ENCODE results near the gene LRP1-AS.

The LRP1-AS gene

DNA sequence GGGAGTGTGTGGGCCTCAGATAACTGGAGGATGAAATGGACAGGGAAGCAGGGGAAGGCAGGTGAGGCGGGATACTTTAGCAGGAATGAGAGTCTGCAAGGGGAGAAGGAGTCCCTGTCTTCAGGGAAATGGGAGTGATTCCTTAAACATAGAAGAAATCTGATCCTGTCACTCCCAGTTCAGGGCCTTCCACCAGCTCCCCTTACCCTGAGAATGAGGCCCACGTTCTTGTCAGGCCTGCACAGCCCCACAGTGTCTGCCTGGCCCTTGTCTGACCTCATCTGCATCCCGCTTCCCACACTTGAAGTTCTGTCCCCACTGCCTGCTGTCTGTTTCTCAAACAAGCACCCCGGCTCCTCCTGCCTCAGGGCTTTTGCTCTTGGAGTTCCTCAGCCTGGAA is 12.6 kb upstream of the LRP1-AS start:
- no peak for DNase-seq (ENCODE audit: low spot score)

DNA sequence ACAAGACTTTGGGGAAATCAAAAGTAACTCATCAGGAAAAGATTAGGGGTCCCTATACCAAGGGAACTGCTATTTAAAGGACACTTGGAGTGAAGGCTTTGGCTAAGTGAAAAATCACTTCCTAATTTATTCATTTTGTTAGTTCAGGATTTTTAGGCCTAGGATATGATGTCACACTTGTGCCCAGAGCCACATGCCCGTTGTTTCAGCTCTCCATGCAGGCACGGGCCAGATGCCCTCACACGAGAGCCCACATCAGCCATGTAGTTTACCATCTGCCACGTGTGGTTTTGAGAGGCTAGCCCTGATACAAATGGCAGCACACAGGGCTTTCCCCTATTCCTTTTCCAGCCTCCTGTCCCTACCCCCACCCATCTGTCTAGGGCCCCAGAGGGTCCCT is 11.9 kb upstream of the LRP1-AS start:
- DNase-seq (ENCODE audit: low spot score) = no peak

DNA sequence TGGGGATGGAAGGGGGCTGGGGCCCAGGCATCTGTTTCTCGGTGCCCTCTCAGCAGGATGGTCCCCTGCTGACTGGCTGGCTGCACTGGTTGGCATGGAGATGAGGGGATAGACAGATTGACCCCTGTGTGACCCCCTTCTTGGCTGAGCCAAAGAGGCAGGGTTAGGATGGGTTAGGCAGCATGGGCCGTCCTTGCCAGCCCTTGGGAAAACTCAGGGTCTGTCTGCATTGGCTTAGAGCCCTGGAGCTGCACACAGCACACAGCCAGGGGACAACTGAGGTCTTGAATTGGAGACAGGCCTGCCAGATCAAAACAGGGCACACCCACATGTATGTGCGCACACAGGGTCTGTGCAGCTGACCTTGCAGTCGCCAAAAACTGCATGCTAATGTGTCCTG is 11.2 kb upstream of the LRP1-AS start:
- no peak for DNase-seq (ENCODE audit: low spot score)

DNA sequence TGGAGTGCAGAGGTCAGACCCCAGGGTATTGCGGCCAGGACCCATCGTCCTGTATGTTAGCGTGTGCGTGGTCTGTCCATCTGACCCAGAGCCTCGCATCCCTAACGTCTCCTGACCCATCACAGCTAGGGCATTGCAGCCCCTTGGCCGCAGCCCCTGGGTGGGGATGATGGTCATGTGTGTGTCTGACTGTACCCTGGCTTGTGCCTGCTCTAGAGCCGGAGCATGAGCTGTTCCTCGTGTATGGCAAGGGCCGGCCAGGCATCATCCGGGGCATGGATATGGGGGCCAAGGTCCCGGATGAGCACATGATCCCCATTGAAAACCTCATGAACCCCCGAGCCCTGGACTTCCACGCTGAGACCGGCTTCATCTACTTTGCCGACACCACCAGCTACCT is 10.8 kb upstream of the LRP1-AS start:
- no peak for DNase-seq (ENCODE audit: low spot score)

DNA sequence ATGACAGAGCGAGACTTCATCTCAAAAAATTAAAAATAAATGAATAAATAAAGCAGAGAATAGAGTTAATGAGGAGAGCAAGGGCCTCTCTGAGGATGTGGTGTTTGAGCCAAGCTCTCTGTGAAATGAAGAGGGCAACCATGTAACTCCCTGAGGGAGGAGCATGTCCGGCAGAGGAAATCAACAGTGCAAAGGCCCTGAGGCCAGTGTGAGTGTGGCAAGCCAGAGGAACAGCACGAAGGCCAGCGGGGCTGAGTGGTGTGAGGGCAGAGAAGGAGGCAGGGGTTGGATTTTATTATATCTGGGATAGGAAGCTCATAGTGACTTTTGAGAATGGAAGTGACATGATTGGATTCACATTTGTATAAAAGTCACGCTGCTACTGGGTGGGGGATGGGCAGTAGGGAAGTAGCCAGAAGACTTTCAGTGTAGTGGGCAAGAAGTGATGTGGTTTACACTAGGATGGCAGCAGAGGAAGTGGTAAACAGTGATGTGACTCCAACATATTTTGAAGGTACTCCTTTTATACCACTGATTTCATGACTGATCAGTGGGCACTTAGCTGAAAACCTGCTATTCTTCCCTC is 10.3 kb upstream of the LRP1-AS start:
- no peak for DNase-seq (ENCODE audit: low spot score)

DNA sequence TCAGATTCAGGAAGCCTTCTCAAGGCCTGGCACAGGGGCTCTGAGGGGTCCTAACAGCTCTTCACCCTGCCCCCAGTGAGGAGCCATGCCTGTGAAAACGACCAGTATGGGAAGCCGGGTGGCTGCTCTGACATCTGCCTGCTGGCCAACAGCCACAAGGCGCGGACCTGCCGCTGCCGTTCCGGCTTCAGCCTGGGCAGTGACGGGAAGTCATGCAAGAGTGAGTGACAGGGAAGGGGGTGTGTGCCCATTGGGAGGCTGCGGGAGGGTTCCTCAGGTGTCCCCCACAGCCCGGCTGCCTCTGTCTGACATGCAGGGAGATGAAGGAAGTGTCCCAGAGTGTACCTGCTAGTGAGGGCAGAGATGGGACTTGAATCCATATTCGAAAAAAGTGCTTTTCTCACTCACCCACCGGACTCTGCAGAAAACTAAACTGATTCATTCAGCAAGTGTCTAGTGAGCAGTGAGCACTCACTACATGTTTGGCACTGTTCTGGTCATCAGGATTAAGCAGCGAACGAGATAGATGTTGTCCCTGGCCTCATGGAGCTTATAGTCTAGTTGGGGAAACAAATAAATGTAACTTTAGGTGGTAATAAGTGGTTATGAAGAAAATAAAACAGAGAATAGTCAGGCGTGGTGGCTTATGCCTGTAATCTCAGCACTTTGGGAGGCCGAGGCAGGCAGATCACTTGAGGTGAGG is 9.4 kb upstream of the LRP1-AS start:
- no peak for DNase-seq (ENCODE audit: low spot score)

DNA sequence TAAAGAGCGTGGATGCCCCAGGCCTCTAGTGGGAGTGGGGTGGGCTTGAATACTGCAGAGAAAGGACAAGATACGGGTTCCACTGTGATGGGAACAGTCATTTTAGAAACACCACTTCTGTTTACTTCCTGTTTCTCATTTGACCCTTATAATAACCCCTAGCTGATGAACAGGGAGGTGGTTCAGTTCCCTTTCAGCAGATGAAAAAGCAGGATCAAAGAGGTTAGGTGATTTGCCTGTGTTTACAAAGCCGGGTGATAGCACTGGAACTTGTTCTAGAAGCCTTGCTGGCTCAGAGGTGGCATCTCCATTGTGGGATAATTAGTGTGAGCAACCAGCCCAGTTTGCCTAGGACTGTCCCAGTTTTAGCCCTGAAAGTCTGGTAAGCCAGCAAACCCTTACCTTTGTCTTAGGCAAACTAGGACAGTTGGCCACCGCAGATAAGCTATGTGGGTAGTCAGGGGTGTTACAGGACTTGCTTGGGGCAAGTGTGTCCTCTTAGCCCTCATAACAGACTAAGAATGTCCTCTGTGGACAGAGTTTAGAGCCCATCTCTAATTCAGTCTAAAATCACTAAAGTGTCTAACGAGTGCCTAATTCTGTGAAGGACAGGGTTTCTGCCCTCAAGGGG is 7.5 kb upstream of the LRP1-AS start:
- DNase-seq (ENCODE audit: low spot score) = no peak

DNA sequence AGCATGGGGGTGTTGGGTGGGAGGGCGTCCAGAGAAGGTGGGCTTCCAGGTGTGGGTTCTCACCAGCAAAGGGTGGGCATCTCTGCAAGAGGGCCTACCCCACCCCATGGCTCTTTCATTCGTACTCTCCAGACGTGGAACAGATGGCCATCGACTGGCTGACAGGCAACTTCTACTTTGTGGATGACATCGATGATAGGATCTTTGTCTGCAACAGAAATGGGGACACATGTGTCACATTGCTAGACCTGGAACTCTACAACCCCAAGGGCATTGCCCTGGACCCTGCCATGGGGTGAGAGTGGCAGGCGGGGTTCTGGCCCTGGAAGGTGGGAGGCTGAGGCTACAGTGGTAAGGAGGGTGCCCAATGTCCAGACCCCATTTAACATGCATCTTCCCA is 6.7 kb upstream of the LRP1-AS start:
- DNase-seq (ENCODE audit: low spot score) = no peak

DNA sequence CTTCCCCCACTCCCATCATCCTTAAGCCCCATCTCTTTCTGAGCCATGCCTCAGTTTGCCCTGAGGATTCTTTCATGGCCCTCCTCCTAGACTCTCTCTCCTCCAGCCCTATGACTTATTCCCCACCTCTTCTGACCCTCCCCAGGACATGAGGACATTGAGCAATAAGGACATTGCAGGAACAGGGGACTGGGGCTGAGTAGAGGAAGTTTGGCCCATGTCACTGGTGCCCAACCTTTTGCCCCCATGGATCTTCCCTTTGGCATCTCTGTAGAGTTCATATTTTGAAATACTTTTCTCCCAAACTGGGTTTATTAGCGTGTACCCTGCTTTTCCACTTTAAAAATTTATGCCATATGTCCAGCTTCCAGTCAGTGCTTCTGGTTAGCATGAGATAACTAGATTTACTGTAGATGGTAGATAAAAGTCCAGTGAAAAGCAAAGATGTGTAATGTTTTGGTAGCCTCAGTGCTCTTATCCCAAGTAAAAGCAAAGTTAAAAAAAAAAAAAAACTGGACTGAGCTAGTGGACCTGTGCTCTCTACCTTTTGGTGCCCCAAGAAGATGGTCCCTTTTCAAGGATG is 6.1 kb upstream of the LRP1-AS start:
- no peak for DNase-seq (ENCODE audit: low spot score)

DNA sequence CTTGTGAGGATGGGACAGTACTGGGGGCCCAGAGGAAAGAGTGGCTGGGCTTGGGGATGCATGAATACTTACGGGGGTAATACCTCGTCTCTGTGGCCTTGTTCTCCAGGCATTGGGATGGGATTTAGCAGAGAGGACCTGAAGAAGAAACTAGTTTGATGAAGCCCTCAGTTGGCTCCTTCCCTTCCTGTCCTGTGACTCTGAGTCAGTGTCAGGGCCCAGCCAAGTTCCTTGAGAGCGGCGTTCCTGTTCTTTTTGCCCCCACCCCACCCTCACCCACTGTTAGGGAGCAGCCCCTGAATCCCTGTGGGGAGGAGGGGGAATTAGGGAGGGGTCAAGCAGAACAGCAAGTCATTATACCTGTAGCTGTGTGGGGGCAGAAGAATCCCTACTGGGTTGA is 5.2 kb upstream of the LRP1-AS start:
- no peak for DNase-seq (ENCODE audit: low spot score)

DNA sequence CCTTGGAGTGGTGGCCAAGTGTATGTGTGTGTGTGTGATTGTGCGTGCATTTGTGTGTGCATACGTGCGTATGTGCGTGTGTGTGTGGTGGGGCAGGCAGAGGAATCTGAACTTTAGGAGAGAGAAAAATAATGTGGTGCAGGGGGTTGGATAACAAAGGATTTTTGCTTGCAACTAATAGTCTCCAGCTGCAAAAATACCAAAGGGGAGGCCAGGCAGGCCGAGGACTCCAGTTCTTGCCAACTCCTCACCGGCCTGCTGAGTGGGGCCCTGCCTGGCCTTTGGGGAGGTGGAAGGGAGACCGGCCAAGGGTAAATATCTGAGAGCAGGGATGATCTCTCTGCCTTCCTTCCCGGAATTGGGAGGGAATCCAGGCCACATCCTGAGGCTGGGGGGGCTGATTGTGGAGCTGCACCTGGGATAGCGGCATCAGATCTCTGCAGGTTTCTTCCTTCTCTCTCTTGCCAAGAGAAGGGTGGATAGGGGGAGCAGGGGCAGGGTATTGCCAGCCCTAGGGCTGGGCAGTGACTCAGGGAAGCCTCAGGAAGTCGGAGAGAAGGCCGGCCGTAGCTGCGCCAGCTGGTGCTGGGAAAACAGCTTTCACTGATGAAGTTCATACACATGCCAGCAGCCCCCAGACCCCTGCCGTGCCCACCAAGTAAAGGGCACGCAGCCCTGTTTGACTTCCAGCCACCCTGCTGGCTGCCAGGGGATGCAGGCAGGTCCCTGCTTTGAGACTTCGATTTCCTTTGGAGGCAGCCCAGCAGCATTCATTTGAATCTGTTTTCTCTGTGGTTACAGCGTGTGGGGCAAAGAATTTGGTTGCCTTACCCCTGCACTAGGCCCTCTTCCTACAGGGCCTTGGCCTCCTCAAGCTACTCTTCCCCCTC is 4.6 kb upstream of the LRP1-AS start:
- no peak for DNase-seq (ENCODE audit: low spot score)

DNA sequence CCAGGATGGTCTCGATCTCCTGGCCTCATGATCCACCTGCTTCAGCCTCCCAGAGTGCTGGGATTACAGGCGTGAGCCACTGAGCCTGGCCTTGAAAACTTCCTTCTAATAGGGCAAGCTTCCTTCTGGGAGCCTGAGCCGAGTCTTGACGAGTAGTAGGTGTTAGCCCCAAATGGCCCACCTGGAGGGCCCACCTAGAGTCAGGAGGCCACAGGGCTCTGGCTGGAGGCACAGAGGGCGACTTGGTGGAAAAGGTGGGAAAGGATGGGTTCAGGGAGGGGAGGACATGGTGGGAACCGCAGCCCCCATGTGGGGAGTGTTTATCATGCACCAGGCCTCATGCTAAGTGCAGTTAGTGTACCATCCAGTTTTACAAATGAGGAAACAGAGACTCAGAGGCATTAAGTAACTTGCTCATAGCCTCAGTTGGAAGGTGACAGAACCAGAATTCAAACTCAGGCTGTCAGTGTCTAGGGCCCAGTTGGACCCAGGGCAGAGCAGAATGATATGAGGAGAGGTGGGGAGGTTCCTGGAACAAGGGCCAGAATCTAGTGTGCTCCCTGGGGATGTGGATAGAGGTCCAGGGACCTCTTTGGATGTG is 3.1 kb upstream of the LRP1-AS start:
- no peak for DNase-seq (ENCODE audit: low spot score)

DNA sequence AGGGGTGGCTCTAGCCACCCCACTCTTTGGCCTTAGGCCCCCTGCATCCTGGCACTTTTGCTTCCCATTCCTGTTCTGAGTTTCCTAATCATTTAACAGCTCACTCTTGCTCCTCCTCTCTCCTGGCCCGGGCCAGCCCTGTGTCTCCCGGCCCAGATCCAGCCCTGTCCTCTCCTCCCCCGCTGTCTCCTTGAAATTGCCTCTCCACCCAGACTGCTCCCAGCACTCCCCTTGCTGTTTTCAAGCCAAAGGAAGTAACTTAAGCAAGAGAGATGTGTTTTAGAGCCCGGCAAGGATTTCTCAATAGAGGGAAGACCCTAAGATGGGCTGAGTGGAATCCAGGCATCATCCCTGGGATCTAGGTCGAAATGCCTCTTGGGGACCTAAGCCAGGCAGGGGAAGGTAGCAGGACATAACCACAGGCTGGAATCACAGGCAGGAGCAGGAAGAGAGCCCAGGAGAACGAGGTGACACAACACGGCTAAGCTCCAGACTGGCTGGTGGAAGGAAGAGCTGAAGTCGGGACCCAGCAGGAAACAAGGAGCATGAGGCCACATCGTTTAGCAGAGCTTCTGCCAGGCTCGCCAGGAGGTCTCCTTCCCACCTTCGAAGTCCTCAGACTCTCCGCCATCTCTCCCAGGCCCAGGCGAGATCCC is 2.0 kb upstream of the LRP1-AS start:
- DNase-seq (ENCODE audit: low spot score) = no peak

DNA sequence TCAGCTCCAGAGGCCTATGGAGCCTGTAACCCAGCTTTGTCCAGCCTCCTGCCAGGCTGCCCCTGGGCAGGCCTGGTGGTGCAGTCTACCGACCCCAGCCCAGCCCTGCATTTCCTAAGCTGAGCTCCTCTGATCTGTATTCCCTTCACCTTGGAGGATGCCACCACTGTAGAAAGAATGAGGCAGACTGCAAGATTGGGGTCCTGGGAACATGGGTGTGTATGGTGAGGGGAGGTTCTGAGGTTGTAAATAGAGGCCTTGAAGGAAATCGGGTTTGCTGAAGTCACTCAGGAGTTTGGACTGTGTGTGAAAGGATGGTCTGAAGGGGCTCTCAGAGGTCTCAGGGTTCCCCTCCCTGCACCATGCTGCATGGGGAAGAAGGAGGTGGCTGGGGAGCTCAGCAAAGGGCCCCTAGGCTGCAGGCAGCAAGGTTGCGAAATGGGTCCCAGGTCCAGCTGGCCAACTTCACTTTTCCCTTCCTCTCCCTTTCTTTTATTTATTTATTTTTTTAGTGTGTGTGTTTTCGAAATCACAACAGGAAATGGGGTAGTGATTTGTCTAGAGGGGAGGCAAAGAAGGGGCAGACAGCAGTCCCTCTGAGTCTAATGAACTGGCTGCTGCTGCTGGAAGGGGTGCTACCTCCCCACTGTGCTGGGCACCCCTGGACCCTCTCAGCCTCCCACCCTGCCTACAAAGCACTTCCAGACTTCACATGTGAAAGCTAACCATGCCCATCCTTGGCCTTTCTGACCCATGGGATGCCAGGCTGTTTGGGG is 1.2 kb upstream of the LRP1-AS start:
- DNase-seq (ENCODE audit: low spot score) = no peak

DNA sequence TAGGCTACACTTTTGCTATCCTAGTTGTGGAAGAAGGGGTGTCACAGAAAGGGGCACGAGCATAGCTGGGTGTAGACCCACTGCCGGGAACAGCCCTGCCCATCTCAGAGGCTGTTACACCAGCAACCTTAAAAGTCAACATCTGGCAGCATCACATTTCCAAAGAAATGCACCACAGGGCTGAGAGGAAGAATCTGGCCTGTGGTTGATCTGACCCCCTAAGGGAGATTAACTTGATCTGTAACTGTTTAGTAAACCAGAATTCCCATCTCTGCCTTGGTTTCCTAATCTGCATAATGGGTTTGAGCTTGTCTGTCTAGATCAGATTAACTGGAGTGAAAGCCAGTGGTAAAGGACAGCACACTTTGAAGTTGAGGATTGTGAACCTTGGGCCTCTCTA is 1.3 kb downstream of the LRP1-AS start:
- no peak for DNase-seq (ENCODE audit: low spot score)

DNA sequence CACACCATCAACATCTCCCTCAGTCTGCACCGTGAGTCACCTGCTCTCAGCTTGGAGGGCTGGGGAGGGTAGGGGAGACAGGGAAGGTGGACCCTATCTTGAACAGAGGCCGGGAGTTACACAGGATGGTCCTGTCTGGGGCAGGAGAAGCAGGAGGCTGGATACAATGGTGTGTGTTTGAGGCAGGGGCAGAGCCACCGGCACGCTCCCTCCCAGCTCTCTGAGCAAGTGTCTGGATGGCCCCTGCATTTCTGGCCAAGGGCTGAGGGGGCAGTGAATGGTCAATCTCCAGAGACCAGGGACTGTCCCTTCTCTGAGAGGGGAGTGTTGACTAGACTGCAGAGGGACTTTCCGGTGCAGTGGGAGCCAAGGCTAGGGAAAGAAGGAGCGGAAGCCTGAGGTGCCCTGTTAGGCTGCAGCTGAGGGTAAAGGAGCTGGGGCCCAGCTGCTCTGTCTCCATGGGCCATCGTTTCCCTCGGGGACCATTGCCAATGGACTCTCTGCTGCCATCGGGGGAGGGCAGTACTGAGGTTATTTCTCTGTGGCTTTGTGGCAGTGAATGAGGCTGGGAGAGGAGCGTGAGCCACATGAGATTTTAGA is 1.9 kb downstream of the LRP1-AS start:
- DNase-seq (ENCODE audit: low spot score) = no peak

DNA sequence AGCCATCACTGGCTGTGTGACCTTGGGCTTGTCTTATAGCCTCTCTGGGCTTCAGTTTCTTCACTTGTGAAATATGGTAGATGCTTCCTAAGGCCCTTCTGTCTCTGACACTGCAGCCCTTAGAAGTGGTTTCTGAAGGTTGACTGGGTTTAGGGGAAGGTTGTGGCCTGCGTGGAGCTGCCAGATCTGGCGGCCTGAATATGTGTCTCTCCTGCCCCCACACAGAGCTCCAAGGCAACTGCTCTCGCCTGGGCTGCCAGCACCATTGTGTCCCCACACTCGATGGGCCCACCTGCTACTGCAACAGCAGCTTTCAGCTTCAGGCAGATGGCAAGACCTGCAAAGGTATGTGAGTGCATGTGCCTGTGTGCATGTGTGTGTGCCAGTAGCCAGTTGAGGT is 4.0 kb downstream of the LRP1-AS start:
- no peak for DNase-seq (ENCODE audit: low spot score)

DNA sequence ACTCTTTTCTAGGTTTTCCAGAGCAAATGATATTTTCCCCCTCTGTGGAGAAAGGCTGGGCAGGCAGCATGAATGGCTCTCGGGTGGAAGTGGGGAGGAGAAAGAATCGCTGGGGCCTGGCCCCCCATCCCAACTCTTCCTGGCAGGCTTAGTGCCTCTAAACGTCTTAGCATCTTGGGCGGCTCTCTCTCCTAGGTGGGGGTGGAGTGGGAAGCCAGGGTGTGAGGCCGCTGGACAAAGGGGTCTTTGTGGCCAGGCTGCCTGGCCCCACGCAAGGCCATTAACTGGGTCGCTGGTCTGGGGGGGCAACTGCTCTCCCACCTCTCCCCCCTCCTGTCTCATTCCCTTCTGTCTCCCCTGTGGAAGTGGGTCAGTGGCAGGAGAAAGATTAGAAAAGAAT is 4.7 kb downstream of the LRP1-AS start:
- no peak for DNase-seq (ENCODE audit: low spot score)

DNA sequence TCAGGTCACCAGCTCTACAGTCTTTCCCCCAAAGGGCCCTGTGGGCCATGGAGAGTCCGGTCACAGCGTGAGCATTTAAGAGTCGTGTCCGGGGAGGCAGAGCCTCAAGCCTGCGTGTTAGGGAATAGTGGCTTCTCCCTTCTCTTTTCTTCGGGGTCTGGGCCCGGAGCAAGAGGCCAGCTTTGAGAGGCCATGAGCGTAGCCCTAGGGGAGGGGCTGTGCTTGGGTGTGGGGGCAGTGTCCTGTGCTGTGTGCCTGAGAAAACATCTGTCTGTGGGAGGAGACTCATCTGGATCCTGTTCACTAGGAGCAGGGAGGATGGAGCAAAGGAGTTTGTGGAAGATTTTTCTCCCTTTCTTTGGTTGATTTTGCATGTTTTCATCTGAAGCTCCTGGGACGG is 5.3 kb downstream of the LRP1-AS start:
- no peak for DNase-seq (ENCODE audit: low spot score)

DNA sequence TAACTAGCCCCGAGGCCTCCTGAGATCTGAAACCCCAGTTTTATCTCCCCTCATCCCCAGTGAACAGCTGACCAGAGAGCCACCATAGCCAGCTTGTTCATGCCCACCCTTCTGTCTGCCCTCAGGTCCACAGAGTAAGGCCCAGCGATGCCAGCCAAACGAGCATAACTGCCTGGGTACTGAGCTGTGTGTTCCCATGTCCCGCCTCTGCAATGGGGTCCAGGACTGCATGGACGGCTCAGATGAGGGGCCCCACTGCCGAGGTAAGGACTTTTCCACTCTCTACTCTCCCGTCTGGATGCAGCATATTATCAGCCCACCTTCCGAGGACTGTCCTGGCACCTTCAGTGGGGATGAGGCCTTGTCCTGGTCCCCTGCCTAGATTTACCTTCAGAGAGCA is 6.2 kb downstream of the LRP1-AS start:
- no peak for DNase-seq (ENCODE audit: low spot score)

Data from ecto neural progenitor cell (in vitro differentiated cells).